ENCODE data around the gene TRABD2B.

GRCh38 chr1:47779613-47780012 is 217.6 kb downstream of the TRABD2B start:
- TF ChIP-seq EZH2phosphoT487 (IDR thresholded peaks at IDR 0.05; ENCODE audit: insufficient read depth, low read depth) (no peak), EZH2 (IDR thresholded peaks at IDR 0.05; ENCODE audit: insufficient read depth, poor library complexity, severe bottlenecking) (no peak)

All from GM23248 (cell line).